ENCODE results near the gene CBX3. TPM values are rescaled to one million over a fixed set of nuclear protein-coding genes. Genes with fewer than 3 reads are reported as not detected.
A peak's percentile ranks its signal among the peaks of the same experiment; 100 is the strongest.

Gene CBX3
- total RNA-seq, 1 experiment from 2014 or later, result 232 TPM

DNA sequence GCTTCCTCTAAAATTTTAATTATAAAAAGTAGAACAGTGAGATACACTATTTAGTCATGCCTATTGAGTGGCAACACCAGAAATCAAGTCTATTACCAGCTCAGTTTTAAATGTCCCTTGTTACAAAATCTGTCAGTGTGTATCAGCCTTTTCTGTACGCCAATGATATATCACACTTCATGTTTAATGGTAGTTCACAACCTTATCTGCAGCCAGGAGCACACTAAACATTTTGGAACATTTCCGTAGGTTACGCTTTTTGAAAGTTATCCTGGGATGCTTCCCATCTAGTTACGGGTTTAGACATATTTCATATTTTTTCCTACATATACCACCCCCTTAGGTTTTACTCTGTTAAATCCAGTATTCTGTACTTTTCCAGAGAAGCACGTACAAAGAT lies 6.4 kb upstream of the CBX3 start (continued):
- TF ChIP-seq, protein P1, sequence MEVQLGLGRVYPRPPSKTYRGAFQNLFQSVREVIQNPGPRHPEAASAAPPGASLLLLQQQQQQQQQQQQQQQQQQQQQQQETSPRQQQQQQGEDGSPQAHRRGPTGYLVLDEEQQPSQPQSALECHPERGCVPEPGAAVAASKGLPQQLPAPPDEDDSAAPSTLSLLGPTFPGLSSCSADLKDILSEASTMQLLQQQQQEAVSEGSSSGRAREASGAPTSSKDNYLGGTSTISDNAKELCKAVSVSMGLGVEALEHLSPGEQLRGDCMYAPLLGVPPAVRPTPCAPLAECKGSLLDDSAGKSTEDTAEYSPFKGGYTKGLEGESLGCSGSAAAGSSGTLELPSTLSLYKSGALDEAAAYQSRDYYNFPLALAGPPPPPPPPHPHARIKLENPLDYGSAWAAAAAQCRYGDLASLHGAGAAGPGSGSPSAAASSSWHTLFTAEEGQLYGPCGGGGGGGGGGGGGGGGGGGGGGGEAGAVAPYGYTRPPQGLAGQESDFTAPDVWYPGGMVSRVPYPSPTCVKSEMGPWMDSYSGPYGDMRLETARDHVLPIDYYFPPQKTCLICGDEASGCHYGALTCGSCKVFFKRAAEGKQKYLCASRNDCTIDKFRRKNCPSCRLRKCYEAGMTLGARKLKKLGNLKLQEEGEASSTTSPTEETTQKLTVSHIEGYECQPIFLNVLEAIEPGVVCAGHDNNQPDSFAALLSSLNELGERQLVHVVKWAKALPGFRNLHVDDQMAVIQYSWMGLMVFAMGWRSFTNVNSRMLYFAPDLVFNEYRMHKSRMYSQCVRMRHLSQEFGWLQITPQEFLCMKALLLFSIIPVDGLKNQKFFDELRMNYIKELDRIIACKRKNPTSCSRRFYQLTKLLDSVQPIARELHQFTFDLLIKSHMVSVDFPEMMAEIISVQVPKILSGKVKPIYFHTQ (CRISPR knock-in tag; IDR thresholded peaks at IDR 0.05), result peak; percentile 32; the same call in 1 of the 2 replicates
- TF ChIP-seq NFATC4 (CRISPR knock-in tag; IDR thresholded peaks at IDR 0.05) (peak; percentile 73; the same call in 1 of the 2 replicates), EMX1 (CRISPR knock-in tag; IDR thresholded peaks at IDR 0.05) (no peak), ZNF232 (CRISPR knock-in tag; IDR thresholded peaks at IDR 0.05) (no peak), OVOL2 (CRISPR knock-in tag; IDR thresholded peaks at IDR 0.05; ENCODE audit: borderline replicate concordance) (no peak), ZNF671 (CRISPR knock-in tag; IDR thresholded peaks at IDR 0.05) (0 out of 2 replicates have a peak, but pooled peaks have one; percentile 46), MYBL2 (CRISPR knock-in tag; IDR thresholded peaks at IDR 0.05) (no peak), IRF2 (CRISPR knock-in tag; IDR thresholded peaks at IDR 0.05; ENCODE audit: borderline replicate concordance, low read depth) (no peak)
- TF ChIP-seq, protein P2, sequence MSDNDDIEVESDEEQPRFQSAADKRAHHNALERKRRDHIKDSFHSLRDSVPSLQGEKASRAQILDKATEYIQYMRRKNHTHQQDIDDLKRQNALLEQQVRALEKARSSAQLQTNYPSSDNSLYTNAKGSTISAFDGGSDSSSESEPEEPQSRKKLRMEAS (CRISPR knock-in tag; IDR thresholded peaks at IDR 0.05), result no peak
- TF ChIP-seq, protein P3, sequence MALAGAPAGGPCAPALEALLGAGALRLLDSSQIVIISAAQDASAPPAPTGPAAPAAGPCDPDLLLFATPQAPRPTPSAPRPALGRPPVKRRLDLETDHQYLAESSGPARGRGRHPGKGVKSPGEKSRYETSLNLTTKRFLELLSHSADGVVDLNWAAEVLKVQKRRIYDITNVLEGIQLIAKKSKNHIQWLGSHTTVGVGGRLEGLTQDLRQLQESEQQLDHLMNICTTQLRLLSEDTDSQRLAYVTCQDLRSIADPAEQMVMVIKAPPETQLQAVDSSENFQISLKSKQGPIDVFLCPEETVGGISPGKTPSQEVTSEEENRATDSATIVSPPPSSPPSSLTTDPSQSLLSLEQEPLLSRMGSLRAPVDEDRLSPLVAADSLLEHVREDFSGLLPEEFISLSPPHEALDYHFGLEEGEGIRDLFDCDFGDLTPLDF (CRISPR knock-in tag; IDR thresholded peaks at IDR 0.05), result no peak
- TF ChIP-seq, protein P4, sequence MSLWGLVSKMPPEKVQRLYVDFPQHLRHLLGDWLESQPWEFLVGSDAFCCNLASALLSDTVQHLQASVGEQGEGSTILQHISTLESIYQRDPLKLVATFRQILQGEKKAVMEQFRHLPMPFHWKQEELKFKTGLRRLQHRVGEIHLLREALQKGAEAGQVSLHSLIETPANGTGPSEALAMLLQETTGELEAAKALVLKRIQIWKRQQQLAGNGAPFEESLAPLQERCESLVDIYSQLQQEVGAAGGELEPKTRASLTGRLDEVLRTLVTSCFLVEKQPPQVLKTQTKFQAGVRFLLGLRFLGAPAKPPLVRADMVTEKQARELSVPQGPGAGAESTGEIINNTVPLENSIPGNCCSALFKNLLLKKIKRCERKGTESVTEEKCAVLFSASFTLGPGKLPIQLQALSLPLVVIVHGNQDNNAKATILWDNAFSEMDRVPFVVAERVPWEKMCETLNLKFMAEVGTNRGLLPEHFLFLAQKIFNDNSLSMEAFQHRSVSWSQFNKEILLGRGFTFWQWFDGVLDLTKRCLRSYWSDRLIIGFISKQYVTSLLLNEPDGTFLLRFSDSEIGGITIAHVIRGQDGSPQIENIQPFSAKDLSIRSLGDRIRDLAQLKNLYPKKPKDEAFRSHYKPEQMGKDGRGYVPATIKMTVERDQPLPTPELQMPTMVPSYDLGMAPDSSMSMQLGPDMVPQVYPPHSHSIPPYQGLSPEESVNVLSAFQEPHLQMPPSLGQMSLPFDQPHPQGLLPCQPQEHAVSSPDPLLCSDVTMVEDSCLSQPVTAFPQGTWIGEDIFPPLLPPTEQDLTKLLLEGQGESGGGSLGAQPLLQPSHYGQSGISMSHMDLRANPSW (CRISPR knock-in tag; conservative IDR thresholded peaks at IDR 0.05; ENCODE audit: low read depth), result no peak

DNA sequence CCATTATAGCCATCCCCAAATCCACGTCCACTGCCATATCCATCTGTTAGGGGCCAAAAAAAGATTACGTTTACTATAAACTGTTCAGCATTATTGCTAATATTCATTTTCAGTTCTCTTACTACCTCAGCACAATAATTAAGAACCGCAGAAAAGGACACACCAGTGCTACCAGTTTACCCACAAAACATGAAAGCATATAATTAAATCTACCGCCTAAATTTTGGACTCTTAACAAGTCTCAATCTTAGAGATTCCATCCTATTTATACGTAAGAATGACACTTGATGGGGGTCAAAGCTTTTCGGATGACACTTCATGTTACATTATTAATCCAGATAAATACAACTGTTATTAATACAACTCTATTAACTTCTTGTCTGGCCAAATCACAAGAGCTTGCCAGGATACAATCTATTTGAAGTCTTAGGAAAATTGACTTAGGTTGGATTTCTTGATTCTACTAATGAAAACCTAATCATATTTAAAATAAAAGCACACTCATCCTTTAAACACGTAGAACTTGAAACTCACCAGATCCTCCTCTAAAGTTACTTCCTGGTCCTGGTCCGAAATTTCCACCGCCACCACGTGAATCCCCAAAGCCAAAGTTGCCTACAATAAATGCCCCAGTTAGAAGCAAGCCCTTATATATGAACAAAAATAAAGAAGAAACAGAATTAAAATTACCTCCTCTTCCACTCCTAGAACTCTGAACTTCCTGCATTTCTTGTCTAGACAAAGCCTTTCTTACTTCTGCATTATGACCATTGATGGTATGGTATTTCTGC lies 5.5 kb upstream of the CBX3 start:
- POLR2A ChIA-PET, result interaction anchor here (1.2 to 4.5 kb wide), 2 partner anchors 8 to 41 kb away, joined by 4 to 35 read pairs; no protein-coding TSS in a partner anchor
- Mint-ChIP-seq H3K4me1 (peaks cover 55% of the 10 kb centered on the region), H3K27ac (peak overlapping the region; percentile 59), H3K9me3 (no peaks in the 10 kb centered on the region), H3K4me3 (peak overlapping the region; percentile 100), H3K27me3 (ENCODE audit: low read depth) (peaks cover 3% of the 10 kb centered on the region), H3K36me3 (peaks cover 89% of the 10 kb centered on the region)
- DNase-seq (ENCODE audit: low spot score) (no peak), ATAC-seq (no peak)
- CTCF ChIA-PET, result no interaction called here
- peak; percentile 65 for TF ChIP-seq NFATC4 (CRISPR knock-in tag; IDR thresholded peaks at IDR 0.05)
- TF ChIP-seq, protein P5, sequence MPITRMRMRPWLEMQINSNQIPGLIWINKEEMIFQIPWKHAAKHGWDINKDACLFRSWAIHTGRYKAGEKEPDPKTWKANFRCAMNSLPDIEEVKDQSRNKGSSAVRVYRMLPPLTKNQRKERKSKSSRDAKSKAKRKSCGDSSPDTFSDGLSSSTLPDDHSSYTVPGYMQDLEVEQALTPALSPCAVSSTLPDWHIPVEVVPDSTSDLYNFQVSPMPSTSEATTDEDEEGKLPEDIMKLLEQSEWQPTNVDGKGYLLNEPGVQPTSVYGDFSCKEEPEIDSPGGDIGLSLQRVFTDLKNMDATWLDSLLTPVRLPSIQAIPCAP (CRISPR knock-in tag; IDR thresholded peaks at IDR 0.05), result no peak
- TF ChIP-seq, protein P3 (CRISPR knock-in tag; IDR thresholded peaks at IDR 0.05), result no peak
- 0 out of 2 replicates have a peak, but pooled peaks have one; percentile 39 for TF ChIP-seq ZNF671 (CRISPR knock-in tag; IDR thresholded peaks at IDR 0.05)
- TF ChIP-seq, protein P6, sequence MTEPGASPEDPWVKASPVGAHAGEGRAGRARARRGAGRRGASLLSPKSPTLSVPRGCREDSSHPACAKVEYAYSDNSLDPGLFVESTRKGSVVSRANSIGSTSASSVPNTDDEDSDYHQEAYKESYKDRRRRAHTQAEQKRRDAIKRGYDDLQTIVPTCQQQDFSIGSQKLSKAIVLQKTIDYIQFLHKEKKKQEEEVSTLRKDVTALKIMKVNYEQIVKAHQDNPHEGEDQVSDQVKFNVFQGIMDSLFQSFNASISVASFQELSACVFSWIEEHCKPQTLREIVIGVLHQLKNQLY (CRISPR knock-in tag; IDR thresholded peaks at IDR 0.05), result no peak
